Smooth muscle cell (in vitro differentiated cells): ENCODE measurements around the gene SORBS2. TPM values are rescaled to one million over a fixed set of nuclear protein-coding genes. Genes with fewer than 3 reads are reported as not detected.

Source experiments
- DNase-seq: peaks from one replicate; lab custom pipeline; 2025; ENCODE audit not compliant: unreplicated experiment; lab: John Stamatoyannopoulos, UW
- H2AFZ ChIP-seq: fragments of 200-600 bp; sonication (generic); 2 replicates; pipeline ENCODE4 v1.6.0; 2016; ENCODE audit warnings: antibody characterized with exemption, low read depth, mild to moderate bottlenecking
- H3F3A ChIP-seq: fragments of 200-600 bp; sonication (generic); 2 replicates; pipeline ENCODE4 v1.6.0; 2017; ENCODE audit warnings: antibody characterized with exemption, low read depth
- H3K27ac ChIP-seq: fragments of 200-600 bp; sonication (generic); 2 replicates; pipeline ENCODE4 v1.5.1; 2016; ENCODE audit warnings: low read depth, mild to moderate bottlenecking
- H3K27me3 ChIP-seq: fragments of 200-600 bp; sonication (generic); 2 replicates; pipeline ENCODE4 v1.6.1; 2016; ENCODE audit warnings: low read depth, mild to moderate bottlenecking
- H3K36me3 ChIP-seq: fragments of 200-600 bp; sonication (generic); 2 replicates; pipeline ENCODE4 v1.5.1; 2016; ENCODE audit warnings: low read depth
- H3K4me1 ChIP-seq: fragments of 200-600 bp; sonication (generic); 2 replicates; pipeline ENCODE4 v1.5.1; 2016; ENCODE audit warnings: low read depth
- H3K4me2 ChIP-seq: fragments of 200-600 bp; sonication (generic); 2 replicates; pipeline ENCODE4 v1.6.0; 2016; ENCODE audit warnings: mild to moderate bottlenecking
- H3K4me3 ChIP-seq: fragments of 200-600 bp; sonication (generic); 2 replicates; pipeline ENCODE4 v1.5.1; 2016; ENCODE audit warnings: mild to moderate bottlenecking
- H3K79me2 ChIP-seq: fragments of 200-600 bp; sonication (generic); 2 replicates; pipeline ENCODE4 v1.6.0; 2016; ENCODE audit warnings: low read depth, mild to moderate bottlenecking
- H3K9ac ChIP-seq: fragments of 200-600 bp; sonication (generic); 2 replicates; pipeline ENCODE4 v1.6.0; 2016; ENCODE audit warnings: low read depth
- H3K9me3 ChIP-seq: fragments of 200-600 bp; sonication (generic); replicated peaks from 2 replicates; pipeline ENCODE4 v1.5.1; 2016; ENCODE audit warnings: low read depth
- H4K20me1 ChIP-seq: fragments of 200-600 bp; sonication (generic); 2 replicates; pipeline ENCODE4 v1.6.0; 2016; ENCODE audit warnings: low read depth
- WGBS: methylation state at CpG from one replicate; pipeline ENCODE4 v1.1.7; 2016; ENCODE audit warnings: low lambda C conversion rate; 5-methylcytosine and 5-hydroxymethylcytosine counted together
- polyA plus RNA-seq: library from polyadenylated mRNA; unstranded; fragments of >200 nt; fragmentation: Nextera tagmentation; extraction: Ambion mirVana; gene quantifications from 2 replicates; pipeline ENCODE4 v1.2.1, GENCODE V29; 2016
- total RNA-seq: library from RNA; depleted of rRNA; stranded (reverse); fragments of >200 nt; gene quantifications from 2 replicates; pipeline ENCODE4 v1.2.3, GENCODE V29; 2014
- TF ChIP-seq, protein P1 (sequence below): fragments of 200-600 bp; sonication (generic); IDR thresholded peaks from 2 replicates; pipeline ENCODE4 v1.5.1; 2017; ENCODE audit warnings: borderline replicate concordance, mild to moderate bottlenecking, antibody characterized with exemption; ENCODE audit not compliant: insufficient read depth, poor library complexity, severe bottlenecking

The SORBS2 gene
- total and polyA plus RNA-seq, 2 experiments from 2014 or later = 9.0 to 36.6 TPM

DNA sequence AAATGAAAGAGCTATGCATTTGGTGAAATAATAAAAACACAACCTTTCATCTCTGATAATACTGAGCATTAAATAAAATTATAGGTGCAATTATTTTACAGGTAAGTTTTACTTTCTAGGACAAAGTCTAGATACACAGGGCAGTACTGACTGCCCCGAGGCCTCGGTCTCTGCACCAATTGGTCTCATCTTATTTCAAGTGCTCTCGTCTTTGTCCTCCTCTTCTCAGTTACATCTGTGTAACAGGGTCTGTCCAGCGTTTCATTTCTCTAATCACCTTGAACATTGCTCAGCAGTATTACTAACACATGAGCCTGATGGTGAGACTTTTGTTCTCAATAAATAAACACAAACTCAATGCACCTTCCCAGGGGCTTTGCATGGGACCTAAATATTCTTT is 44.5 kb downstream of the SORBS2 start:
- Histone ChIP-seq H3K36me3 (no peaks in the 10 kb centered on the region), H3K4me2 (no peak overlapping the region), H3K27me3 (peaks cover 4% of the 10 kb centered on the region), H3K4me3 (no peak overlapping the region), H2AFZ (no peak overlapping the region), H3K9ac (no peak overlapping the region), H3K4me1 (no peaks in the 10 kb centered on the region), H3K9me3 (no peaks in the 10 kb centered on the region), H4K20me1 (no peaks in the 10 kb centered on the region), H3K79me2 (no peaks in the 10 kb centered on the region), H3F3A (no peaks in the 10 kb centered on the region), H3K27ac (no peak overlapping the region)
- TF ChIP-seq, protein P1, sequence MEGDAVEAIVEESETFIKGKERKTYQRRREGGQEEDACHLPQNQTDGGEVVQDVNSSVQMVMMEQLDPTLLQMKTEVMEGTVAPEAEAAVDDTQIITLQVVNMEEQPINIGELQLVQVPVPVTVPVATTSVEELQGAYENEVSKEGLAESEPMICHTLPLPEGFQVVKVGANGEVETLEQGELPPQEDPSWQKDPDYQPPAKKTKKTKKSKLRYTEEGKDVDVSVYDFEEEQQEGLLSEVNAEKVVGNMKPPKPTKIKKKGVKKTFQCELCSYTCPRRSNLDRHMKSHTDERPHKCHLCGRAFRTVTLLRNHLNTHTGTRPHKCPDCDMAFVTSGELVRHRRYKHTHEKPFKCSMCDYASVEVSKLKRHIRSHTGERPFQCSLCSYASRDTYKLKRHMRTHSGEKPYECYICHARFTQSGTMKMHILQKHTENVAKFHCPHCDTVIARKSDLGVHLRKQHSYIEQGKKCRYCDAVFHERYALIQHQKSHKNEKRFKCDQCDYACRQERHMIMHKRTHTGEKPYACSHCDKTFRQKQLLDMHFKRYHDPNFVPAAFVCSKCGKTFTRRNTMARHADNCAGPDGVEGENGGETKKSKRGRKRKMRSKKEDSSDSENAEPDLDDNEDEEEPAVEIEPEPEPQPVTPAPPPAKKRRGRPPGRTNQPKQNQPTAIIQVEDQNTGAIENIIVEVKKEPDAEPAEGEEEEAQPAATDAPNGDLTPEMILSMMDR = no peak
- no peak for DNase-seq
- 92% methylated on average over 4 of the region's 4 CpGs for WGBS

DNA sequence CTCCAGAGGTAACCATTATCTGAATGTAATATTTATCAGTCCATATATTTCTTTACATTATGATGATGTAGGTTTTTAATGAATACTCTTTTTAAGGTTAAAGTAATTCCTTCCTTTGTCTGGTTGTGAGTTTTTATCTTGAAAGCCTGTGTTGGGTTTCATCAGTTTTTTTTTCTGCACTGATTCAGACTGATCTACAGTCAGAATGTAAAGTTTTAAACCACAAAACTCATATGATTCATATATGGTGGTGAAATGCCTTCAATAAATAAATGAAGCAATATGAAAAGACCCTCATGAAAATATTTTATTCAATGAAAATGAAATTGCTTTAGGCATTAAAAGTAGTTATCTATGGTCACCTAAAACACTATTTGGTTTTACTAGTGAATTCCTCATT is 47.1 kb downstream of the SORBS2 start:
- no peaks in the 10 kb centered on the region for H3K9me3 ChIP-seq
- H3K79me2 ChIP-seq = no peaks in the 10 kb centered on the region
- no peak overlapping the region for H2AFZ ChIP-seq
- H3K36me3 ChIP-seq = no peaks in the 10 kb centered on the region
- TF ChIP-seq, protein P1 = no peak
- H3K27me3 ChIP-seq = peaks cover 16% of the 10 kb centered on the region
- no peak overlapping the region for H3K9ac ChIP-seq
- no peak for DNase-seq
- no peak overlapping the region for H3K27ac ChIP-seq
- no peak overlapping the region for H3K4me2 ChIP-seq
- H4K20me1 ChIP-seq = no peaks in the 10 kb centered on the region
- no peak overlapping the region for H3K4me3 ChIP-seq
- no peaks in the 10 kb centered on the region for H3K4me1 ChIP-seq
- H3F3A ChIP-seq = no peaks in the 10 kb centered on the region

DNA sequence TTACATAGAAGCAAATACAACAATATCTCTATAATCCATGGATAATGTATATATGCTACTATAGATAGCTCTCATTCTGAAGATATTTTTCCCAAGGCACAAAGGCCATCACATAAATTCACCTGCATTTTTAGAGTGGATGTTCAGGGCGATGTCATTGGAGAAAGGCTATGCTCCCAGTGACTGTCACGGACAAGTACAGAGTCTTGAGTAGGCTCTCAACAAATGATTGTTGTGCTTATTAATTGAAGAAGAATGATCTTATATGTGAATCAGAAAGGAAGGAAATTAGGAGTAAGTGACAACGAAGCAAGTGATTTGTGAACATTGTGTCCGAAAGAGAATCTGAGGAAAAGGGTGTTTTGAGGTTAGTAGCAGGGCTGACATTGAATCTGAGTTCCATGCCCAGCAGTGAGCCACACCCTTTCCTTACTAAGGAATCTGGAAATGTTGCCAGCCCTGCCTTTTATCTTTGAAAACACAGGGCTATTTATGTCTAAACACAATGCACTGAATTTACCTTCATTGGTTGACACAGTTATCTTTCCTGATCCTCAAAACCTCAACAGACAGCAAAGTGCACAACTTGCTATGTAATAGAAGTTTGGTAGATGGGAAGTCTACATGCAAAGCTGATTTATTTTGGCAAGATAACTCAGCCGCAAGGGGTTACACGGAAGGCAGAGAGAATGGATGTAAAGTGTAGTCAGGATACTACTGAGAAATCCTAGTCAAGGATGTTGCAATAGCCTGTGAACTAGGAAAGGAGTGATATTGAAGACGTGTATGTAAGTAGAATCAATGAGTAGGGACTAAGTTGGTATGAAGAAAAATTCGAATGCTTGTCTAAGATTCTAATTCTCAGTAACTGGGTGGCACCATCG is 50.4 kb downstream of the SORBS2 start:
- peaks cover 16% of the 10 kb centered on the region for H3K27me3 ChIP-seq
- no peak for DNase-seq
- H3K79me2 ChIP-seq = no peaks in the 10 kb centered on the region
- no peaks in the 10 kb centered on the region for H3K36me3 ChIP-seq
- H4K20me1 ChIP-seq = no peaks in the 10 kb centered on the region
- H3K4me2 ChIP-seq = no peak overlapping the region
- TF ChIP-seq, protein P1 = no peak
- H3K9ac ChIP-seq = no peak overlapping the region
- H3K4me1 ChIP-seq = no peaks in the 10 kb centered on the region
- no peaks in the 10 kb centered on the region for H3K9me3 ChIP-seq
- H3K4me3 ChIP-seq = no peak overlapping the region
- H3F3A ChIP-seq = no peaks in the 10 kb centered on the region
- no peak overlapping the region for H2AFZ ChIP-seq
- 91% methylated on average over 9 of the region's 9 CpGs for WGBS
- no peak overlapping the region for H3K27ac ChIP-seq

DNA sequence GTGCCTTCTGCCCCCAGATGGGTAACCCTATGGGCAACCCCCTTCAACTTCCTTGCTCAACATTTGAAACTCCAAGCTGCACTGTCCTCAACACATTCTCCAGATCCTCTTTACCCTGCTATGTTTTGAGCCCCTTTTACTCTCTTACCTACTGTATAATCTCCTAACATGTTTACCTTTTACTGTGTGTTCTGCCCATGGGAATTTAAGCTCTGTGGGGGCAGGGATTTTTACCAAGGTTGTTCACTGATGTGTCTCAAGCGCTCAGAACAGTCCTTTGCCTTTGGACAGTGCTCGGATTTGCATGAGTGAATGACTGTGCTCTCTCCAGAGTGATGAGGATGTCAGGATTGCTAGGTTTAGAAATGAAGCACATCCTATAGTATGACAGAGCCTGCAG is 53.2 kb downstream of the SORBS2 start:
- no peaks in the 10 kb centered on the region for H3K79me2 ChIP-seq

More for the DNA sequence above, 53.2 kb downstream of the SORBS2 start:
- Histone ChIP-seq H2AFZ (no peak overlapping the region), H3K9me3 (no peaks in the 10 kb centered on the region), H4K20me1 (no peaks in the 10 kb centered on the region), H3F3A (no peaks in the 10 kb centered on the region), H3K4me2 (no peak overlapping the region), H3K27me3 (peaks cover 16% of the 10 kb centered on the region), H3K4me3 (no peak overlapping the region), H3K27ac (no peak overlapping the region), H3K9ac (no peak overlapping the region), H3K36me3 (no peaks in the 10 kb centered on the region), H3K4me1 (no peaks in the 10 kb centered on the region)
- TF ChIP-seq, protein P1 = no peak
- DNase-seq = no peak
- WGBS = 75% methylated on average over 2 of the region's 2 CpGs
